ENCODE data around the gene JMJD1C. TPM values are rescaled to one million over a fixed set of nuclear protein-coding genes. Genes with fewer than 3 reads are reported as not detected.

The JMJD1C gene
- total RNA-seq, 1 experiment from 2014 or later: 67.6 TPM

DNA sequence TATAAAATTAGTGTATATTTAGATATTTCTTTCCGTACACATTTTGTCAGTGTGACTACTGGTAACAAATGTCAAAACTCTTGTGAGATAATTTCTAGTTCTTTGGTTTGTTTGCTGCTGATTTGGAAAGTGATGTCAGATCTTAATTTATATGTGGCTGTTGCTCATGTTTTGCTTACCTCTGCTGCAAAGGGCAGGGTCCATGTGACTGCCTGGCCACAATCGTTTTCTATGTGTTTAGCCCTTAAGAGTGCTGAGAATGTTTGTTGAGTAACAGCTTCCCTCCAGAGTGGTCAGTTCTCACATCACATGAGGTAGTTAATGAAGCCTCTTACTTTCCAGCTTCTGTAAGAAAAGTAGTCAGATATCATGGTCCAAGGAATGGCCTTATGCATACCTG is 328.5 kb downstream of the JMJD1C start:
- no peak overlapping the region for H3K27ac Mint-ChIP-seq (ENCODE audit: unreplicated experiment)

DNA sequence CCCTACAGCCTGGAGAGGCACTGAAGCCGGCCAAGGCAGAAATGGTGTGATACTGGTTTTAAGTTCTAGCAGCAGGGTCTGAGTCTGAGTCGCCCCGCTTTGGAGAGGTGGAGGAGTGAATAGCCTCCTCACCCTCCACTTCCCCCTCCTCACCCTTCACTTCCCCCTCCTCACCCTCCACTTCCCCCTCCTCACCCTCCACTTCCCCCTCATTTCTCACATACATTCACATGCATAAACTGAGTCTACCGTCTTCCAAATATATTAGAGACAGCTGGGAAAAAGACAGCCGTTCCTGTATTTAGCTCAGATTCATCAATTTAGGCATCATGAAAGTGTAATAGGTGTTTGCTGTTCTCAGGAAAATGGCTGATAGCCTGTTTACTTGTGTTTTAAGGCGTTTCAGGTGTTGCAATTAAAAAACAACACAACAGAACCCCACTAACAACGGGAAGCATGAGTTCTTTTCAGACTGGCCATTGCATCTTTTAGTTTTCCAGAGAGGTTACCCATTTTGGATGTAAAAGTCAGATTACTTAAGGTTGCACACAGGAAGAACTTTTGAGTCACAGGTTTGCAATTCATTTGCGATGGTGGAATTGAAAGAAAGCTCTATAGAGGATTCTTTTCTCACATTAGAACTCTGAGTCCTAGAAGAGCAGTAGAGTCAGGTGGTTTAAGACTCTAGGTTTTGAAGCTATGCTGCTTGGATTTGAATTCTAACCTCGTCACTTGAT is 331.8 kb downstream of the JMJD1C start:
- CTCF ChIA-PET: interaction anchor here (0.5 to 1.2 kb wide), 4 partner anchors 12 to 1383 kb away, joined by 3 to 5 read pairs (median 4); no protein-coding TSS in a partner anchor
- TF ChIP-seq, protein P1, sequence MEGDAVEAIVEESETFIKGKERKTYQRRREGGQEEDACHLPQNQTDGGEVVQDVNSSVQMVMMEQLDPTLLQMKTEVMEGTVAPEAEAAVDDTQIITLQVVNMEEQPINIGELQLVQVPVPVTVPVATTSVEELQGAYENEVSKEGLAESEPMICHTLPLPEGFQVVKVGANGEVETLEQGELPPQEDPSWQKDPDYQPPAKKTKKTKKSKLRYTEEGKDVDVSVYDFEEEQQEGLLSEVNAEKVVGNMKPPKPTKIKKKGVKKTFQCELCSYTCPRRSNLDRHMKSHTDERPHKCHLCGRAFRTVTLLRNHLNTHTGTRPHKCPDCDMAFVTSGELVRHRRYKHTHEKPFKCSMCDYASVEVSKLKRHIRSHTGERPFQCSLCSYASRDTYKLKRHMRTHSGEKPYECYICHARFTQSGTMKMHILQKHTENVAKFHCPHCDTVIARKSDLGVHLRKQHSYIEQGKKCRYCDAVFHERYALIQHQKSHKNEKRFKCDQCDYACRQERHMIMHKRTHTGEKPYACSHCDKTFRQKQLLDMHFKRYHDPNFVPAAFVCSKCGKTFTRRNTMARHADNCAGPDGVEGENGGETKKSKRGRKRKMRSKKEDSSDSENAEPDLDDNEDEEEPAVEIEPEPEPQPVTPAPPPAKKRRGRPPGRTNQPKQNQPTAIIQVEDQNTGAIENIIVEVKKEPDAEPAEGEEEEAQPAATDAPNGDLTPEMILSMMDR (IDR thresholded peaks at IDR 0.05; ENCODE audit: unreplicated experiment): no peak
- peaks cover 8% of the 10 kb centered on the region for H3K9me3 Mint-ChIP-seq (ENCODE audit: low read depth, unreplicated experiment)
- intact Hi-C loops (cut with micrococcal nuclease; ENCODE audit: unreplicated experiment): no loop called here
- H3K36me3 Mint-ChIP-seq (ENCODE audit: insufficient read depth, unreplicated experiment): peaks cover 25% of the 10 kb centered on the region
- no peaks in the 10 kb centered on the region for H3K27me3 Mint-ChIP-seq (ENCODE audit: unreplicated experiment)
- BruUV-seq (replicated peaks): TSS peak; percentile 64
- peak overlapping the region; percentile 84 for H3K4me3 Mint-ChIP-seq (ENCODE audit: low read depth, unreplicated experiment)
- DNase-seq: no peak
- no peaks in the 10 kb centered on the region for H3K4me1 Mint-ChIP-seq (ENCODE audit: low read depth, unreplicated experiment)
- peak overlapping the region; percentile 96 for H3K27ac Mint-ChIP-seq (ENCODE audit: unreplicated experiment)

More for the DNA sequence above, 328.5 kb downstream of the JMJD1C start:
- no peaks in the 10 kb centered on the region for H3K4me1 Mint-ChIP-seq (ENCODE audit: low read depth, unreplicated experiment)
- H3K27me3 Mint-ChIP-seq (ENCODE audit: unreplicated experiment): no peaks in the 10 kb centered on the region
- TF ChIP-seq, protein P1 (IDR thresholded peaks at IDR 0.05; ENCODE audit: unreplicated experiment): no peak
- CTCF ChIA-PET: no interaction called here
- no peak for DNase-seq
- peaks cover 26% of the 10 kb centered on the region for H3K36me3 Mint-ChIP-seq (ENCODE audit: insufficient read depth, unreplicated experiment)
- BruUV-seq (replicated peaks): no TSS peak
- no peak overlapping the region for H3K4me3 Mint-ChIP-seq (ENCODE audit: low read depth, unreplicated experiment)
- no peaks in the 10 kb centered on the region for H3K9me3 Mint-ChIP-seq (ENCODE audit: low read depth, unreplicated experiment)
- intact Hi-C loops (cut with micrococcal nuclease; ENCODE audit: unreplicated experiment): no loop called here

DNA sequence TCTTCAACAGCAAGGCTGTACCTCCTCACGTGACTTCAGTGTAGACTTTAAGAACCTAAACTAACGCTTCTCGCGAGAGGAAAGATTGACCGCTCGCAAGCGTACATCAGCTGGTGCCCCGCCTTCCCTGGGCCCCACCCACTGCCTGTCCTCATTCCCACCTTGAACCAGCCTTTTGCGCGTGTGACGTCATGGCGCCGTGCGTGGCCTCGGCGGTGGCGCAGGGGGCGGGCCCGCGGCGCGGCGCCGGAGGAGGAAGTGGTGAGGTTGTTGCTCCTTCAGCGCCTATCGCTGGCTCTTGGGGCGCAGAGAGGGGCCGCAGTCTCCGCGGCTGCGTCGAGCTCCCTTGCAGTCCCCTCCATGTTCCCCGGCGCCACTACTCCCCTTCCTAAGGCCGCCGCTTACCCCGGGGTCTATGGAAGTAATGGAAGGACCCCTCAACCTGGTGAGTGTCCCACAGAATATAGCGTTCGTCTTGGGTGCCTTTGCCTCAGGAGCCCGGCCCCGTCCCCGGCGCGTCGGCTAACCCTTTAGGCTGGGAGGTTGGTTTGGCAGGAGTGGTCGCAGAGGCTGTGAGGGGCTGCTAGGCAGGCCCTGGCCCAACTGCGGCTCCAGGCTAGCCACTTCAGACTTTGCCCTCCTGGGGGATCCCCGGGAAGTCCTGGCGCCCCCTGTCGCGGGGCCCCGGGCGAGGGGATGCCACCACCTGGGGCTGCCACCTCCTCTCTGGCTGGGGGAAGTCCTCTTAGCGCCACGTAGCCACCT is 332.5 kb downstream of the JMJD1C start, which contains the start of gene NRBF2:
Gene NRBF2 (plus strand): TSS at position 273 of the 765 bp plus-strand sequence. CDS start 143 bp downstream, at position 416.
- Mint-ChIP-seq H3K4me3 (ENCODE audit: low read depth, unreplicated experiment) (peak within 1 kb of the TSS; percentile 84), H3K27ac (ENCODE audit: unreplicated experiment) (peak within 1 kb of the TSS; percentile 96), H3K36me3 (ENCODE audit: insufficient read depth, unreplicated experiment) (peaks cover 25% of the 10 kb centered on the region), H3K27me3 (ENCODE audit: unreplicated experiment) (no peaks in the 10 kb centered on the region), H3K4me1 (ENCODE audit: low read depth, unreplicated experiment) (no peaks in the 10 kb centered on the region), H3K9me3 (ENCODE audit: low read depth, unreplicated experiment) (peaks cover 8% of the 10 kb centered on the region)
- no TSS peak for BruUV-seq (replicated peaks)
- TF ChIP-seq, protein P1 (IDR thresholded peaks at IDR 0.05; ENCODE audit: unreplicated experiment): no peak
- DNase-seq: peak; percentile 99
- intact Hi-C loops (cut with micrococcal nuclease; ENCODE audit: unreplicated experiment): no loop called here
- CTCF ChIA-PET: interaction anchor here (0.6 to 1.4 kb wide), 5 partner anchors 13 to 498 kb away, joined by 3 to 4 read pairs (median 4); no protein-coding TSS in a partner anchor

DNA sequence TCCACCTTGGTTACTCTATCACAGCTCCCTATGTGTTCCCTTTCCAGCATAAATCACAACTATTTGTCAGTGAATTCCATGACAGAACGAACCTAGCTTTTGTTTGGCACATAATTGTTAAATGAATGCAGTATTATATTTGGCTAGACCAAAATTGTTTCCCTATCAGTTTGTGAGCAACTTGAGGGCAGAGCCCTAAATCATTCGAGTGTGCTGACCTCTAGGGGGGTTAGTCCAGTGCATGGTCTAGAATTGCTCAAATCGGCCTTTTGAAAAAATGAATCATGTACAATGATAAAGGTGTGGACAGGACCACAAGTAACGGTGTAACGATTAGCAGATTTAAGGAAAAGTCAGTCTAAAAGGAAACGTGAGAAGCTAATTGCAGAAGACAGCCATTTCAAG is 333.1 kb downstream of the JMJD1C start:
- no peaks in the 10 kb centered on the region for H3K27me3 Mint-ChIP-seq (ENCODE audit: unreplicated experiment)
- H3K4me3 Mint-ChIP-seq (ENCODE audit: low read depth, unreplicated experiment): peak overlapping the region; percentile 84
- peaks cover 8% of the 10 kb centered on the region for H3K9me3 Mint-ChIP-seq (ENCODE audit: low read depth, unreplicated experiment)
- CTCF ChIA-PET: interaction anchor here (0.6 to 1.4 kb wide), 5 partner anchors 12 to 498 kb away, joined by 3 to 4 read pairs (median 4); no protein-coding TSS in a partner anchor
- BruUV-seq (replicated peaks): TSS peak; percentile 55
- intact Hi-C loops (cut with micrococcal nuclease; ENCODE audit: unreplicated experiment): no loop called here
- peak overlapping the region; percentile 96 for H3K27ac Mint-ChIP-seq (ENCODE audit: unreplicated experiment)
- peaks cover 25% of the 10 kb centered on the region for H3K36me3 Mint-ChIP-seq (ENCODE audit: insufficient read depth, unreplicated experiment)
- H3K4me1 Mint-ChIP-seq (ENCODE audit: low read depth, unreplicated experiment): no peaks in the 10 kb centered on the region
- DNase-seq: no peak
- TF ChIP-seq, protein P1 (IDR thresholded peaks at IDR 0.05; ENCODE audit: unreplicated experiment): no peak
